Panc1 (cell line): ENCODE measurements around the gene GCNT4. TPM values are rescaled to one million over a fixed set of nuclear protein-coding genes. Genes with fewer than 3 reads are reported as not detected.
"Not testable (repeated sequence)": the region's sequence is repeated elsewhere in the genome, so short reads cannot be mapped to it uniquely, and the experiment has no call there.

Experiments used
- ATAC-seq: fragments of 200-7000 bp; cut with Tn5 transposase; 2 replicates; pipeline ENCODE4 v1.9.1; 2020; ENCODE audit warnings: mild to moderate bottlenecking, moderate library complexity
- BruUV-seq: library from RNA; stranded (reverse); fragments of 400-500 nt; replicated peaks from 2 replicates; lab custom pipeline; 2021; lab: Mats Ljungman, UMichigan
- CTCF ChIA-PET: fragments of 300-600 bp; sonication (Branson Sonifier 250); formaldehyde crosslinking; loops from one replicate; lab custom pipeline; 2022; ENCODE audit warnings: antibody characterized with exemption; lab: Charles Lee
- POLR2A ChIA-PET: fragments of 300-600 bp; sonication (Branson Sonifier 250); formaldehyde crosslinking; loops from one replicate; lab custom pipeline; 2022; ENCODE audit warnings: antibody characterized with exemption; lab: Charles Lee
- DNase-seq: peaks from one replicate; pipeline ENCODE4 v3.0.0-alpha.2; 2010; ENCODE audit warnings: low read depth, low spot score
- H3K27ac ChIP-seq: 2 replicates; pipeline ENCODE4 v1.5.1; 2011; ENCODE audit warnings: mild to moderate bottlenecking, low read length, inconsistent platforms
- H3K27me3 ChIP-seq: fragments of 200-500 bp; sonication (Bioruptor generic); 2 replicates; pipeline ENCODE4 v1.6.0; 2014; ENCODE audit warnings: low read length, inconsistent platforms; ENCODE audit not compliant: control insufficient read depth, insufficient read depth
- H3K36me3 ChIP-seq: fragments of 200-500 bp; sonication (Bioruptor generic); 2 replicates; pipeline ENCODE4 v1.5.1; 2014; ENCODE audit warnings: inconsistent platforms, mild to moderate bottlenecking, low read length, moderate library complexity; ENCODE audit not compliant: control insufficient read depth, insufficient read depth
- H3K4me1 ChIP-seq: 2 replicates; pipeline ENCODE4 v1.5.1; 2011; ENCODE audit warnings: inconsistent platforms, mild to moderate bottlenecking, low read length, moderate library complexity; ENCODE audit not compliant: control insufficient read depth, insufficient read depth
- H3K4me3 ChIP-seq, 2 experiments: 2 replicates each; pipeline ENCODE4 v1.5.1; 2011 to 2012; ENCODE audit warnings: low read depth in 2 of 2, low read length in 2 of 2, mild to moderate bottlenecking in 2 of 2, inconsistent platforms in 1 of 2, moderate library complexity in 1 of 2
- H3K9me3 ChIP-seq: fragments of 200-500 bp; sonication (Bioruptor generic); 2 replicates; pipeline ENCODE4 v1.5.1; 2014; ENCODE audit warnings: low read depth, mild to moderate bottlenecking, inconsistent platforms, low read length, moderate library complexity; ENCODE audit not compliant: control insufficient read depth, insufficient read depth
- POLR2AphosphoS5 ChIP-seq: IDR thresholded peaks from 2 replicates; pipeline ENCODE4 v1.6.1; 2012; ENCODE audit warnings: mild to moderate bottlenecking, low read depth, low read length, moderate library complexity
- SIN3A ChIP-seq: IDR thresholded peaks from 2 replicates; pipeline ENCODE4 v1.6.1; 2012; ENCODE audit warnings: low read depth, mild to moderate bottlenecking, low read length, moderate library complexity, borderline replicate concordance; ENCODE audit not compliant: insufficient read depth
- TCF7L2 ChIP-seq: IDR thresholded peaks from 2 replicates; pipeline ENCODE4 v1.6.1; 2011; ENCODE audit warnings: mild to moderate bottlenecking, low read depth, low read length, inconsistent platforms
- in situ Hi-C: cut with HindIII; loops from 2 replicates; pipeline ENCODE4 v1.10.0; 2016; ENCODE audit warnings: low sequenced_read_pairs, low pct_unique_long_range_greater_than_20kb
- intact Hi-C: fragments of 100-400 bp; cut with micrococcal nuclease; formaldehyde crosslinking; loops from one replicate; pipeline ENCODE4 v1.10.0; 2022; ENCODE audit not compliant: unreplicated experiment
- total RNA-seq: library from RNA; stranded (reverse); gene quantifications from one replicate; pipeline ENCODE4 v1.2.1, GENCODE V29; 2021; ENCODE audit not compliant: unreplicated experiment
- TF ChIP-seq, protein P1 (sequence below), 2 experiments: IDR thresholded peaks; 2 replicates each; pipeline ENCODE4 v1.6.1; 2011 to 2012; ENCODE audit warnings: low read depth in 2 of 2, control low read depth in 1 of 2, low read length in 1 of 2, mild to moderate bottlenecking in 1 of 2, moderate library complexity in 1 of 2; ENCODE audit not compliant: insufficient read depth in 1 of 2
- TF ChIP-seq, protein P2 (sequence below): fragments of 450-650 bp; IDR thresholded peaks from 2 replicates; pipeline ENCODE4 v1.5.1; 2017; ENCODE audit warnings: mild to moderate bottlenecking

Gene GCNT4
- total RNA-seq, 1 experiment from 2014 or later: 0.33 TPM

DNA sequence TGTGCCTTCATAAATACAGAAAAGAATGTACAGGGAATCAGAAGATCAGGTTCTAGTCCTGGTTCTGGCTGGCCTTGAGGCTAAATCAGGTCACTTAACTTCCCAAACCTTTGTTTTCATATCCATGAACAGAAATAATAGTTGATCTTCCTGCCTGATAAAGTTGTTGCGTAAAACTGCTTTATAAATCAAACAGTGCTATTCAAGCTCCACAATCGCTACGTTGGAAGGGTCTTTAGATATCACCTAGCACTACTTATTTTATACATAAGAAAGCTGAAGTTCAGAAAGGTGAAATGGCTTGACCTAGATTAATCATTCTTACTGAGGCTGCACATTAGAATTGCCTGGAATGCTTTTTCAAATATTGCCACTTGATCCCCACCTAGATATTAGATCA is 36.3 kb upstream of the GCNT4 start:
- Histone ChIP-seq H3K9me3 (no peaks in the 10 kb centered on the region), H3K4me3 (no peak overlapping the region), H3K36me3 (no peaks in the 10 kb centered on the region), H3K27ac (no peak overlapping the region), H3K4me1 (no peaks in the 10 kb centered on the region), H3K27me3 (peaks cover 9% of the 10 kb centered on the region; the same call in 1 of the 2 replicates)
- in situ Hi-C loops: no loop called here
- TF ChIP-seq TCF7L2: no peak
- TF ChIP-seq, protein P1, sequence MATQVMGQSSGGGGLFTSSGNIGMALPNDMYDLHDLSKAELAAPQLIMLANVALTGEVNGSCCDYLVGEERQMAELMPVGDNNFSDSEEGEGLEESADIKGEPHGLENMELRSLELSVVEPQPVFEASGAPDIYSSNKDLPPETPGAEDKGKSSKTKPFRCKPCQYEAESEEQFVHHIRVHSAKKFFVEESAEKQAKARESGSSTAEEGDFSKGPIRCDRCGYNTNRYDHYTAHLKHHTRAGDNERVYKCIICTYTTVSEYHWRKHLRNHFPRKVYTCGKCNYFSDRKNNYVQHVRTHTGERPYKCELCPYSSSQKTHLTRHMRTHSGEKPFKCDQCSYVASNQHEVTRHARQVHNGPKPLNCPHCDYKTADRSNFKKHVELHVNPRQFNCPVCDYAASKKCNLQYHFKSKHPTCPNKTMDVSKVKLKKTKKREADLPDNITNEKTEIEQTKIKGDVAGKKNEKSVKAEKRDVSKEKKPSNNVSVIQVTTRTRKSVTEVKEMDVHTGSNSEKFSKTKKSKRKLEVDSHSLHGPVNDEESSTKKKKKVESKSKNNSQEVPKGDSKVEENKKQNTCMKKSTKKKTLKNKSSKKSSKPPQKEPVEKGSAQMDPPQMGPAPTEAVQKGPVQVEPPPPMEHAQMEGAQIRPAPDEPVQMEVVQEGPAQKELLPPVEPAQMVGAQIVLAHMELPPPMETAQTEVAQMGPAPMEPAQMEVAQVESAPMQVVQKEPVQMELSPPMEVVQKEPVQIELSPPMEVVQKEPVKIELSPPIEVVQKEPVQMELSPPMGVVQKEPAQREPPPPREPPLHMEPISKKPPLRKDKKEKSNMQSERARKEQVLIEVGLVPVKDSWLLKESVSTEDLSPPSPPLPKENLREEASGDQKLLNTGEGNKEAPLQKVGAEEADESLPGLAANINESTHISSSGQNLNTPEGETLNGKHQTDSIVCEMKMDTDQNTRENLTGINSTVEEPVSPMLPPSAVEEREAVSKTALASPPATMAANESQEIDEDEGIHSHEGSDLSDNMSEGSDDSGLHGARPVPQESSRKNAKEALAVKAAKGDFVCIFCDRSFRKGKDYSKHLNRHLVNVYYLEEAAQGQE (IDR thresholded peaks at IDR 0.05; ENCODE audit: insufficient read depth in 1 of 2, low read depth in 2 of 2, low read length in 1 of 2): no peak
- no peak for TF ChIP-seq SIN3A
- no peak for TF ChIP-seq POLR2AphosphoS5
- TF ChIP-seq, protein P2, sequence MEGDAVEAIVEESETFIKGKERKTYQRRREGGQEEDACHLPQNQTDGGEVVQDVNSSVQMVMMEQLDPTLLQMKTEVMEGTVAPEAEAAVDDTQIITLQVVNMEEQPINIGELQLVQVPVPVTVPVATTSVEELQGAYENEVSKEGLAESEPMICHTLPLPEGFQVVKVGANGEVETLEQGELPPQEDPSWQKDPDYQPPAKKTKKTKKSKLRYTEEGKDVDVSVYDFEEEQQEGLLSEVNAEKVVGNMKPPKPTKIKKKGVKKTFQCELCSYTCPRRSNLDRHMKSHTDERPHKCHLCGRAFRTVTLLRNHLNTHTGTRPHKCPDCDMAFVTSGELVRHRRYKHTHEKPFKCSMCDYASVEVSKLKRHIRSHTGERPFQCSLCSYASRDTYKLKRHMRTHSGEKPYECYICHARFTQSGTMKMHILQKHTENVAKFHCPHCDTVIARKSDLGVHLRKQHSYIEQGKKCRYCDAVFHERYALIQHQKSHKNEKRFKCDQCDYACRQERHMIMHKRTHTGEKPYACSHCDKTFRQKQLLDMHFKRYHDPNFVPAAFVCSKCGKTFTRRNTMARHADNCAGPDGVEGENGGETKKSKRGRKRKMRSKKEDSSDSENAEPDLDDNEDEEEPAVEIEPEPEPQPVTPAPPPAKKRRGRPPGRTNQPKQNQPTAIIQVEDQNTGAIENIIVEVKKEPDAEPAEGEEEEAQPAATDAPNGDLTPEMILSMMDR: no peak
- ChIA-PET CTCF (no interaction called here), POLR2A (no interaction called here)
- no TSS peak for BruUV-seq
- DNase-seq: no peak
- intact Hi-C loops: no loop called here
- no peak for ATAC-seq

DNA sequence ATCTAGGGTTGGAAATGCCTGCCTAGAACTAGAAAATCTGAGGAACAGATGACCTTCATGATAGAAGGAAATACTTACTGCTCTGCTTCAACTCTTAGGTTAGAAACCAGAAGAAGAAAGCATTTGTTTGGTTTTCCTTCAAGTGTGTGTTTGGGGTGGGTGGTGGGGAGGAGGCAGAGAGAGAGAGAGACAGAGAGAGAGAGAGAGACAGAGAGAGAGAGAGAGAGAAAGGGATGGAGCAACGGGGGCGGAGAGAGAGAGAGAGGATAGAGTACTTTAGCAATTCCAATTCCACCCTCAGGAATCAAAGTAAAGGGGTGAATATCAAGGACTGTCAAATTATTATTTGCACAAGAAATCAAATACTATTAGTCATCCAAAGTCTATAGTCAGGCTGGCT is 29.2 kb upstream of the GCNT4 start:
- Histone ChIP-seq H3K4me3 (no peak overlapping the region), H3K27ac (no peak overlapping the region), H3K9me3 (no peaks in the 10 kb centered on the region), H3K27me3 (peaks cover 2% of the 10 kb centered on the region), H3K4me1 (no peaks in the 10 kb centered on the region), H3K36me3 (no peaks in the 10 kb centered on the region)
- in situ Hi-C loops (no loop called here), intact Hi-C loops (no loop called here)
- POLR2A ChIA-PET: no interaction called here
- DNase-seq (no peak), ATAC-seq (no peak)
- CTCF ChIA-PET: interaction anchor here (0.5 kb wide), 1 partner anchor 124 kb away, joined by 6 read pairs; no protein-coding TSS in a partner anchor
- TF ChIP-seq, protein P1 (IDR thresholded peaks at IDR 0.05; ENCODE audit: insufficient read depth in 1 of 2, low read depth in 2 of 2, low read length in 1 of 2): no peak
- TF ChIP-seq, protein P2: no peak
- TF ChIP-seq TCF7L2 (no peak), SIN3A (no peak), POLR2AphosphoS5 (no peak)
- no TSS peak for BruUV-seq

DNA sequence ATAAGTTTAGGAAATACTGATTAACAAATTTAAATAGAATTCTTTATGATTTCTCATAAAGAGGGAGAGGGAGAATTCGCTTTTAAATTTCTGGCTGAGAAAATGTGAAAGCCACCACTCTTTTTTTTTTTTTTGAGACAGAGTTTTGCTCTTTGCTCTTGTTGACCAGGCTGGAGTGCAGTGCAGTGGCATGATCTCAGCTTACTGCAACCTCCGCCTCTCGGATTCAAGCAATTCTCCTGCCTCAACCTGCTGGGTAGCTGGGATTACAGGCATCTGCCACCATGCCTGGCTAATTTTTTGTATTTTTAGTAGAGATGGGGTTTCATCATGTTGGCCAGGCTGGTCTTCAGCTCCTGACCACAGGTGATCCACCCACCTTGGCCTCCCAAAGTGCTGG is 27.0 kb upstream of the GCNT4 start:
- DNase-seq, POLR2A ChIA-PET, H3K36me3 ChIP-seq, H3K27me3 ChIP-seq, H3K27ac ChIP-seq, ATAC-seq, H3K9me3 ChIP-seq, intact Hi-C loops, BruUV-seq, in situ Hi-C loops, H3K4me1 ChIP-seq, H3K4me3 ChIP-seq: not testable (repeated sequence)
- CTCF ChIA-PET: interaction anchor here (0.7 kb wide), 1 partner anchor 306 kb away, joined by 4 read pairs; no protein-coding TSS in a partner anchor
